BE2C (cell line): ENCODE data around the gene GPER1.
"Not testable (repeated sequence)": the region's sequence is repeated elsewhere in the genome, so short reads cannot be mapped to it uniquely, and the experiment has no call there.

Experiments used
- DNase-seq: peaks from one replicate; pipeline ENCODE4 v3.0.0-alpha.2; 2020
- H3K27me3 ChIP-seq: fragments of 250-450 bp; sonication (Bioruptor Pico); 2 replicates; pipeline ENCODE4 v1.5.1; 2020; ENCODE audit warnings: mild to moderate bottlenecking
- H3K36me3 ChIP-seq: fragments of 250-450 bp; sonication (Bioruptor Pico); 2 replicates; pipeline ENCODE4 v1.5.1; 2020; ENCODE audit warnings: mild to moderate bottlenecking
- H3K4me1 ChIP-seq: fragments of 250-450 bp; sonication (Bioruptor Pico); 2 replicates; pipeline ENCODE4 v1.5.1; 2020
- H3K4me3 ChIP-seq: 2 replicates; pipeline ENCODE4 v1.5.1; 2011; ENCODE audit warnings: low read depth, low read length
- H3K9me3 ChIP-seq: fragments of 250-450 bp; sonication (Bioruptor Pico); 2 replicates; pipeline ENCODE4 v1.5.1; 2020
- TF ChIP-seq, protein P1 (sequence below): IDR thresholded peaks from 2 replicates; pipeline ENCODE4 v1.5.1; 2012; ENCODE audit warnings: mild to moderate bottlenecking, low read depth, low read length

GPER1 gene

DNA sequence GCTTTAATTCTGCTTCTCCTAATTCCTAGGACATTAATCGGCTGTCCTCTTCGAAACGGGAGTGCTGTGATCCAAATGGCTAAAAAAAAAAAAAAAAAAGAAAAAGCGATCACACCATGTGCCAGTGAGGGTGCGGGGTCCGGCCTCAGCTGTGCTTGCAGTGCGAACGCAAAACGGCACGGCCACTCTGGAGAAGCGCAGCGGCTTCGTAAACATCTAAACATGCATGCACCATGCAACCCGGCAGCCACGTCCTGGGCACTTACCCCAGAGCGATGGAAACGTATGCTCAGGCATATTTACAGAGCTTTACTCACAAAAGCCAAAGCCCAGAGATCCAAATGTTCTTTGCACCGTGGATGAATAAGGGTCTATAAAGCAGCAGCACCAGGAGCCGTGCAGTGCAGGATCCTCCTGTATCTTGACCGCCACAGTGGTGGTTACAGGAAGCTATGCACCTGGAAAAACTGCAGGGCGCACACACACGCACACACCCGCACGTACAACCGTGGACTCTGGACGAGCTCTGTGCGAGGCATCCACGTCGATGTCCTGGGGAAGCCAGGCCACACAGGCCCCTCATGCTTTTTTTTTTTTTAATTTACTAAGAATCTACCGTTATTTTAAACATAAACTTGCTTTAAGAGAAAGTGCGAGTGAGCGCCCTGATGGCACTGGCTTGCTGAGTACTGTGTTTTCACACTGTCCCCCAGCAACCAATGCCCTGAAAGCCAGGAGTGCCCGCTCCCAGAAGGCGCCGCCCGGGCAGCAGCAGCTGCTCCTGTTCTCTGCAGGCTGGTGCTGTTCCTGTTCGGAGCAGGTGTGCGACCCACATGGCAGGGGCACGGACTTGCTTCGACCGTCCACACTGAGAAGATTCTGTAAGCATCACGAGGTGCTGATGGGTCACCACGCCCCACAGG, 25.0 kb downstream of the GPER1 start:
- H3K9me3 ChIP-seq, result no peaks in the 10 kb centered on the region
- H3K4me3 ChIP-seq, result no peak overlapping the region
- H3K4me1 ChIP-seq, result no peaks in the 10 kb centered on the region
- H3K36me3 ChIP-seq, result no peaks in the 10 kb centered on the region; the same call in 1 of the 2 replicates
- TF ChIP-seq, protein P1, sequence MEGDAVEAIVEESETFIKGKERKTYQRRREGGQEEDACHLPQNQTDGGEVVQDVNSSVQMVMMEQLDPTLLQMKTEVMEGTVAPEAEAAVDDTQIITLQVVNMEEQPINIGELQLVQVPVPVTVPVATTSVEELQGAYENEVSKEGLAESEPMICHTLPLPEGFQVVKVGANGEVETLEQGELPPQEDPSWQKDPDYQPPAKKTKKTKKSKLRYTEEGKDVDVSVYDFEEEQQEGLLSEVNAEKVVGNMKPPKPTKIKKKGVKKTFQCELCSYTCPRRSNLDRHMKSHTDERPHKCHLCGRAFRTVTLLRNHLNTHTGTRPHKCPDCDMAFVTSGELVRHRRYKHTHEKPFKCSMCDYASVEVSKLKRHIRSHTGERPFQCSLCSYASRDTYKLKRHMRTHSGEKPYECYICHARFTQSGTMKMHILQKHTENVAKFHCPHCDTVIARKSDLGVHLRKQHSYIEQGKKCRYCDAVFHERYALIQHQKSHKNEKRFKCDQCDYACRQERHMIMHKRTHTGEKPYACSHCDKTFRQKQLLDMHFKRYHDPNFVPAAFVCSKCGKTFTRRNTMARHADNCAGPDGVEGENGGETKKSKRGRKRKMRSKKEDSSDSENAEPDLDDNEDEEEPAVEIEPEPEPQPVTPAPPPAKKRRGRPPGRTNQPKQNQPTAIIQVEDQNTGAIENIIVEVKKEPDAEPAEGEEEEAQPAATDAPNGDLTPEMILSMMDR, result no peak
- H3K27me3 ChIP-seq, result no peaks in the 10 kb centered on the region
- DNase-seq, result no peak

- TF ChIP-seq, protein P1, result no peak
- Histone ChIP-seq H3K9me3 (no peaks in the 10 kb centered on the region), H3K36me3 (no peaks in the 10 kb centered on the region; the same call in 1 of the 2 replicates), H3K27me3 (no peaks in the 10 kb centered on the region), H3K4me3 (no peak overlapping the region), H3K4me1 (no peaks in the 10 kb centered on the region)
- DNase-seq, result no peak
Observed at GRCh38 chr7:1113548-1113885, 25.6 kb downstream of the GPER1 start.

DNA sequence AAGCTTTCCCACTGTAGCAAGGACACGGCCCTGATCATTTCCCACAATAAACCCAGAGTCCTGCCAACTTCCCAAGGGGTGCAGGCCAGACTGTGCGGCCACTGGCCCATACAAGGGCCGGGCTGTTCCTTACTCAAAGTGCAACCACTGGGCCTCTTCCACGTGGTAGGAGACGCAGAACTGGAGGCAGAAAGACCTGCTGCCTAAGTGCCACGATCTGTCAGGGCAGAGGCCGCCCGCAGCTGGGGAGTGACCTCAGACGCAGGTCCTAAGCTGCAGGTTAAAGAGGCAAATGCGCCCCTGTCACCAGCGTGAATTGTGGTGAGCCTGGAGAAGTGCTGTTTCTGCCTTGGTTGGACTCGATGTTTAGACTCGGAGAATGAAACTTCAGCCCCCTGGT, 26.2 kb downstream of the GPER1 start:
- H3K9me3 ChIP-seq, result no peaks in the 10 kb centered on the region
- H3K27me3 ChIP-seq, result no peaks in the 10 kb centered on the region
- TF ChIP-seq, protein P1, result no peak
- H3K4me3 ChIP-seq, result no peak overlapping the region
- DNase-seq, result no peak
- no peaks in the 10 kb centered on the region for H3K4me1 ChIP-seq
- H3K36me3 ChIP-seq, result no peaks in the 10 kb centered on the region; the same call in 1 of the 2 replicates

DNA sequence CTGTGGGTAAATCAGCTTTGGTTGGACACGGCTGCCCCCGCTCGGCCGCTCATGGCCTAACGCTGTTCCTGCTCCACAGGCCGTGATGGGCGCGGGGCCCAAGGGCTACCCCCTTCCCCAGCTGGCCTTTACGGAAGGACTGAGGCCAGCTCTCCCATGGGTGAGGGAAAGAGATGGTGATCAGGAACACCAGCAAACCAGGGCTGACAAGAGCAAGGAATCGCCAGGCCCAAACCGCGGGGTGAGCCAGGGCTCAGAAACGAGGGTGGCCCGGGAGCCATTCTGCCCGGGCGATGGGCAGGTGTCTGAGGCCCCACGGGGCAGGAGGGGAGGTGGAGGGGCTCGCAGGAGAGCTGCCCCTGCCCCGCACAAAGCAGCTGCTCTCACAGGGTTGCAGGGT, 26.6 kb downstream of the GPER1 start:
- no peak for DNase-seq
- Histone ChIP-seq H3K36me3 (no peaks in the 10 kb centered on the region; the same call in 1 of the 2 replicates), H3K9me3 (no peaks in the 10 kb centered on the region), H3K27me3 (no peaks in the 10 kb centered on the region), H3K4me1 (no peaks in the 10 kb centered on the region), H3K4me3 (no peak overlapping the region)
- TF ChIP-seq, protein P1, result no peak

GRCh38 chr7:1115171-1116045, 27.5 kb downstream of the GPER1 start:
- not testable (repeated sequence) for H3K36me3 ChIP-seq, H3K4me1 ChIP-seq, H3K9me3 ChIP-seq, H3K4me3 ChIP-seq, DNase-seq, H3K27me3 ChIP-seq

DNA sequence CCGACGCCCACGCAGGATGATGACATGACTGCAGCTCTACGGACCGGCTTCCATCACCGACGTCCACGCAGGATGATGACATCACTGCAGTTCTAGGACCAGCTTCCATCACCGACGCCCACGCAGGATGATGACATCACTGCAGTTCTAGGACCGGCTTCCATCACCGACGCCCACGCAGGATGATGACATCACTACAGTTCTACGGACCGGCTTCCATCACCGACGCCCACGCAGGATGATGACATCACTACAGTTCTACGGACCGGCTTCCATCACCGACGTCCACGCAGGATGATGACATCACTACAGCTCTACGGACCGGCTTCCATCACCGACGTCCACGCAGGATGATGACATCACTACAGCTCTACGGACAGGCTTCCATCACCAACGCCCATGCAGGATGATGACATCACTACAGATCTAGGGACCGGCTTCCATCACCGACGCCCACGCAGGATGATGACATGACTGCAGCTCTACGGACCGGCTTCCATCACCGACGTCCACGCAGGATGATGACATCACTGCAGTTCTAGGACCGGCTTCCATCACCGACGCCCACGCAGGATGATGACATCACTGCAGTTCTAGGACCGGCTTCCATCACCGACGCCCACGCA, 28.6 kb downstream of the GPER1 start:
- DNase-seq, H3K9me3 ChIP-seq, H3K4me1 ChIP-seq, H3K4me3 ChIP-seq, H3K36me3 ChIP-seq, H3K27me3 ChIP-seq: not testable (repeated sequence)
